Progenitor cell of endocrine pancreas (in vitro differentiated cells): ENCODE data around the gene FOXN3. TPM values are rescaled to one million over a fixed set of nuclear protein-coding genes. Genes with fewer than 3 reads are reported as not detected.

ENCODE experiments used
- DNase-seq: peaks from one replicate; pipeline ENCODE4 v3.0.0; 2021; ENCODE audit warnings: low spot score; ENCODE audit not compliant: unreplicated experiment
- H3K27ac Mint-ChIP-seq: 2 replicates; pipeline ENCODE4 v1.8.0; 2021; ENCODE audit warnings: mild to moderate bottlenecking, moderate library complexity, mixed read lengths
- H3K27me3 Mint-ChIP-seq: 2 replicates; pipeline ENCODE4 v1.8.0; 2021; ENCODE audit warnings: mixed read lengths
- H3K36me3 Mint-ChIP-seq: 2 replicates; pipeline ENCODE4 v1.8.0; 2022; ENCODE audit warnings: mixed read lengths; ENCODE audit not compliant: insufficient read depth
- H3K4me1 Mint-ChIP-seq: 2 replicates; pipeline ENCODE4 v1.8.0; 2021; ENCODE audit warnings: low read depth, mixed read lengths
- H3K4me3 Mint-ChIP-seq: 2 replicates; pipeline ENCODE4 v1.8.0; 2021; ENCODE audit warnings: low read depth, mild to moderate bottlenecking, moderate library complexity, mixed read lengths
- H3K9me3 Mint-ChIP-seq: 2 replicates; pipeline ENCODE4 v1.8.0; 2021; ENCODE audit warnings: low read depth, mixed read lengths
- CTCF ChIP-seq: fragments of 200-600 bp; sonication (generic); IDR thresholded peaks from one replicate; pipeline ENCODE4 v1.5.0; 2021; ENCODE audit warnings: antibody characterized with exemption, mild to moderate bottlenecking; ENCODE audit not compliant: unreplicated experiment
- total RNA-seq: library from RNA; stranded (reverse); gene quantifications from 2 replicates; pipeline ENCODE4 v1.2.1, GENCODE V29; 2021

Gene FOXN3
- total RNA-seq, 1 donor from 2014 or later = 25.8 TPM

GRCh38 chr14:89397569-89398230 is 19.3 kb downstream of the FOXN3 start:
- no peak overlapping the region for H3K27ac Mint-ChIP-seq
- H3K4me1 Mint-ChIP-seq = no peaks in the 10 kb centered on the region

GRCh38 chr14:89394972-89395371 is 22.1 kb downstream of the FOXN3 start:
- H3K27ac Mint-ChIP-seq = no peak overlapping the region
- no peaks in the 10 kb centered on the region for H3K9me3 Mint-ChIP-seq
- no peak for TF ChIP-seq CTCF
- no peaks in the 10 kb centered on the region for H3K4me1 Mint-ChIP-seq
- DNase-seq = no peak
- H3K27me3 Mint-ChIP-seq = peaks cover 21% of the 10 kb centered on the region
- H3K4me3 Mint-ChIP-seq = no peak overlapping the region
- H3K36me3 Mint-ChIP-seq = no peaks in the 10 kb centered on the region

More at GRCh38 chr14:89397569-89398230, 19.3 kb downstream of the FOXN3 start:
- Mint-ChIP-seq H3K27me3 (peaks cover 17% of the 10 kb centered on the region), H3K4me3 (no peak overlapping the region), H3K9me3 (no peaks in the 10 kb centered on the region), H3K36me3 (peaks cover 2% of the 10 kb centered on the region)
- no peak for TF ChIP-seq CTCF
- no peak for DNase-seq

GRCh38 chr14:89393222-89393745 is 23.7 kb downstream of the FOXN3 start:
- DNase-seq = no peak
- no peaks in the 10 kb centered on the region for H3K4me1 Mint-ChIP-seq
- peaks cover 23% of the 10 kb centered on the region for H3K27me3 Mint-ChIP-seq
- no peak overlapping the region for H3K27ac Mint-ChIP-seq
- no peak overlapping the region for H3K4me3 Mint-ChIP-seq
- no peaks in the 10 kb centered on the region for H3K9me3 Mint-ChIP-seq
- no peaks in the 10 kb centered on the region for H3K36me3 Mint-ChIP-seq
- TF ChIP-seq CTCF = no peak

- H3K27me3 Mint-ChIP-seq = peaks cover 21% of the 10 kb centered on the region
- no peaks in the 10 kb centered on the region for H3K9me3 Mint-ChIP-seq
- DNase-seq = no peak
- no peak for TF ChIP-seq CTCF
- no peak overlapping the region for H3K27ac Mint-ChIP-seq
- no peaks in the 10 kb centered on the region for H3K4me1 Mint-ChIP-seq
- H3K36me3 Mint-ChIP-seq = no peaks in the 10 kb centered on the region
- no peak overlapping the region for H3K4me3 Mint-ChIP-seq
Measured at GRCh38 chr14:89392181-89392580, 24.9 kb downstream of the FOXN3 start.

- Mint-ChIP-seq H3K27ac (no peak overlapping the region), H3K9me3 (no peaks in the 10 kb centered on the region)
Measured at GRCh38 chr14:89391556-89391955, 25.5 kb downstream of the FOXN3 start.

More at GRCh38 chr14:89391556-89391955, 25.5 kb downstream of the FOXN3 start:
- peaks cover 21% of the 10 kb centered on the region for H3K27me3 Mint-ChIP-seq
- H3K4me1 Mint-ChIP-seq = no peaks in the 10 kb centered on the region
- no peaks in the 10 kb centered on the region for H3K36me3 Mint-ChIP-seq
- H3K4me3 Mint-ChIP-seq = no peak overlapping the region
- no peak for TF ChIP-seq CTCF
- DNase-seq = no peak
